Activated CD8-positive, alpha-beta memory T cell treated with anti-CD3 and anti-CD28 coated beads, Interleukin-2, amount 50 U/mL, for 48 hours (primary cell): ENCODE data around the gene PRPSAP1.
"Not testable (repeated sequence)": the region's sequence is repeated elsewhere in the genome, so short reads cannot be mapped to it uniquely, and the experiment has no call there.

Experiments
- DNase-seq: peaks from one replicate; pipeline ENCODE4 v3.0.0-alpha.2; 2020

PRPSAP1 gene

DNA sequence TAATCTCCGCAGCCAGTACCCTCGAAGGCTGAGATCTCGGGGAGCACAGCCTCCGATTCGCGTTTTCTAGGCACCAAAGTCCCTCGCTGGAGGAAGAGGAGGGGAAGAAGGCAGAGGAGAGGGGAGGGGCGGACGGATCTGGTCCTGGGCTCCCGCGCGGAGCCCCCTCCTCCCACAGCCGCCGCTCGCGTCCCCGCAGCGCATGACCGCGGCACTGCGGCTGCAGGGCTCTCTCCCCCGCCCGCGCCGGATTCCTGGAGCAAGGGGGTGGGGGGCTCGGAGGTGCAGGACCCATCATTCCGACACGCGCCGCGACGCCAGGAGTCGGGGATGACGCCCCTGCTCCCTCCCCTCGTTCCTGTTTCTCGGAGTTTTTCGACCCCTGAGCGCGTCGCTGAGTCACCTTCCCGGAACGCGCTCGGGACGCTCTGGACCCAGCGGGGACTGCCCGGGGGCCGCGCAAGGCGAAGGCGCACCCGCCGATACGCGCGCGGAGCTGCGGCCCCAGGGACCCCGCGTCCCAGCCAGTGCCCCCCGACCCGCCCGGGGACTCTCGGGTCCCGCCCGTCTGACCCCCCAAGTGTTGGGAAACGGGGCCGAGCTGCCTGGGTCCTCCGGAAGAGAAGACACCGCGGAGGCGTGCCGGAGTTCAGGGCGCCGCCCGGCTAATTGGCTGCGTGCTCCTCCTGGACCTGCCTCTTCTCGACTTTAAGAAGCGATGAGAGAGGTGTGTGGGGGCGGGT is 29.3 kb upstream of the PRPSAP1 start:
- no peak for DNase-seq

DNA sequence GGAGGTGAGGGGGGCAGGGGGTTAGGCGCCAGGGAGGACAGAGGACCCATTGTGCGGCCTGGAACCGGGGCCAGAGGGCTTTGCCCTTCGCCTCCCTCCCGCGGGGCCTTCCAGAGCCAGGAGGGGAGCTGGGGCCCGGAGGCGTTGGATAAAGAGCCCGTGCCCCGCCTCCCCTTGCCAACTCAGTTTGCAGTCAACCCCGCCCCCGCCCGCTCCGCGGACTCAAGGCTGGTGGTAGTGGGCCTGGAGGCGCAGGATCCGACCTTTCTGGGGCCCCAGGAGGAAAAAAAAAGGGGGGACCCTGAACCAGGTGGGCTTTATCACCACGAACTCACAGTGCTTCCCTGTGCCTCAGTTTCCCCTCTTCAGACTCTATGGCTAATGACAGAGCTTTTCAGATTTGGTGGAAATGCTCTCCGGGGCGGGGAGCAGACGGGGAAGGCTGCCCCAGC is 28.7 kb upstream of the PRPSAP1 start:
- no peak for DNase-seq

DNA sequence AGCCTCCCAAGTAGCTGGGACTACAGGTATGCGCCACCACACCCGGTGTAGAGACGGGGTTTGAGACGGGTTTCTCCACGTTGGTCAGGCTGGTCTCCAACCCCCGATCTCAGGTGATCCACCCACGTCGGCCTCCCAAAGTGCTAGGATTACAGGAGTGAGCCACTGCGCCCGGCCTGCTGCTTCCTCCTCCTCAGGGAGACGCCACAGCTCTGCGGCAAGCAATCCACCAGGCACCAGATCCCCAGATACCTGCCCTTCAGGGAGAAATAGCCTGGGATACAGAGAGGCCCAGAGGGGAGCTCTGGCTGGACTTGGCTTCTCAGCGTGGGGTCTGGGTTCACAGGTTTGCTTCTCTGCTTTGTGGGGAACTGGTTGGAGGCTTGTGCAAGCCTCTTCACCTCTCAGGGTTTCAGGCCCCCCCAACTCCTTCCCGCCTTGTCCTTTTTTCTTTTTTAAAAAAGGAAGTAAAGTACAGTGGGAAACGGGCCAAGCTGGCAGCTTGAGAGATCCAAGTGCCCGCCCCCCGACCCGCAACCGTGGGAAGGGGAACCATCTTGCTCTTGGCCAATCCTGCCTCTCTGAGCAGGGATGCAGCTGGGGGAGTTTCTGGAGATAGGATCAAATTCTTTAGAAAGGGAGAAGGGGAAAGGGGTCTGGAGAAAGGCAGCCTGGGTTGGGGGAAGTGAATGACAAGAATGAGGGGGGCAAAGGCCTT is 28.1 kb upstream of the PRPSAP1 start:
- DNase-seq: no peak

DNA sequence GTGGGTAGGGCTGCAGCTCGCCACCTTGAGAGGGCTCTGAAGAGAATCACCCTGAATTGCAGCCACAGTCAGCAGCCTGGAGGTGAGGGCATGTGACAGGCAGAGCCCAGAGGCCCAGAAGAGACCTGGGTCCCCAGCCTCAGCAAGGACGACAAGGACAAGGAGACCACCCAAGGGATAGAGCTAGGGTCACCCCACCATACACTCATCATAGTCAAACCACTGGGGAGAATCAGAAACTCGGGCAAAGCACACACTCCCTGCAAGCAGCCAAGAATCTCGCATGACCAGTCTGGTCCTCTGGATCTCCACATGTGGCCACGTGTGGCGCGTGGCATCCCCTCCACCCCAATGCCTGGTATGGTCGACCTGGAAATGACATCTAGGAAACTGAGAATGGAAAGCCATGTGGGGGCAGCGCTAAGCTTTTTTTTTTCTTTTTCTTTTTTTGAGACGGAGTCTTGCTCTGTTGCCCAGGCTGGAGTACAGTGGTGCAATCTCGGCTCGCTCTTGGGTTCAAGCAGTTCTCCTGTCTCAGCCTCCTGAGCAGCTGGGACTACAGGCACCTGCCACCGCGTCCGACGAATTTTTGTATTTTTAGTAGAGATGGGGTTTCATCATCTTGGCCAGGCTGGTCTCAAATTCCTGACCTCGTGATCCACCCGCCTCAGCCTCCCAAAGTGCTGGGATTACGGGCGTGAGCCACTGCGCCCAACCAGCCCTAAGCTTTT is 26.1 kb upstream of the PRPSAP1 start:
- DNase-seq: no peak

DNA sequence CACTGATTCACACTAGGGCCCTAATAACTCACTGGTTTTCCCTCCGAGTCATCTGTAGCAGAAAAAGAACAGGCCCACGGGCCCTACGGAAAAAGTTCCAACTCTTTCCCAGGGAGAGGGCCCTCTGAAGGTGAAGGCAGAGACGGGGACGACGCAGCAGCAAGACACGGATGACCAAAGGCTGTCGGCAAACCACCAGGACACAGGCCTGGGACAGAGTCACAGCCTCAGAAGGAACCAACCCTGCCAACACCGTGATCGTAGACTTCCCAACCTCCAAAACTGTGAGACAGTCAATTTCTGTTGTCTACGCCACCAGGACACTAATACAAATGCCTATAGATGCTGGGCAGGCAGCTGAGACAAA is 25.5 kb upstream of the PRPSAP1 start:
- no peak for DNase-seq

DNA sequence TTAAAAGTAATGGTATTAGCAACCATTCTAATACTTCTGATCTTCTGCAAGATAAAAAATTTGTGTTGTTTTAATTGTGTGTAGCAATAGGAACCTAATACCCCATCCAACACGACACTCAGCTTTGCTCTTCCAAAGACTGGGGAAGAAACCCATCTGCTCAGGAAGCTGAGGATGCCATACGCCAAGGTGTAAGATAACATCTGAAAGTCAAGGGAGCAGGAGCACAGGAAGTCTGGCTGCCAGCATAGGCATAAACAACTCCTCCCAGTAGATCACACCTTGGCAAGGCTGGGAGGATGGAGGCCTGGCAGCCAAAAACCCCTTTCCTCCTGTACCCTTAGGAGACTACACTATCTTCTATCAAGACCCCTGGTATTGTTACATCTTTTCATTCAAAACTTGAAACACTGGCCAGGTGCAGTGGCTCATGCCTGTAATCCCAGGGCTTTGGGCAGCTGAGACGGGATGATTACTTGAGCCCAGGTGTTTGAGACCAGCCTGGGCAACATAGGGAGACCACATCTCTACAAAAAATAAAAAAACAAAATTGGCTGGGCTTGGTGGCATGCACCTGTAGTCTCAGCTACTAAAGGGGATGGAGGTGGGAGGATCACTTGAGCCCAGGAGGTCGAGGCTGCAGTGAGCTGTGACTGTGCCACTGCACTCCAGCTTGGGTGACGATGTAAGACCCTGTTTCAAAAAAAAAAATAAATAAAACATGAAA is 25.0 kb upstream of the PRPSAP1 start:
- no peak for DNase-seq

DNA sequence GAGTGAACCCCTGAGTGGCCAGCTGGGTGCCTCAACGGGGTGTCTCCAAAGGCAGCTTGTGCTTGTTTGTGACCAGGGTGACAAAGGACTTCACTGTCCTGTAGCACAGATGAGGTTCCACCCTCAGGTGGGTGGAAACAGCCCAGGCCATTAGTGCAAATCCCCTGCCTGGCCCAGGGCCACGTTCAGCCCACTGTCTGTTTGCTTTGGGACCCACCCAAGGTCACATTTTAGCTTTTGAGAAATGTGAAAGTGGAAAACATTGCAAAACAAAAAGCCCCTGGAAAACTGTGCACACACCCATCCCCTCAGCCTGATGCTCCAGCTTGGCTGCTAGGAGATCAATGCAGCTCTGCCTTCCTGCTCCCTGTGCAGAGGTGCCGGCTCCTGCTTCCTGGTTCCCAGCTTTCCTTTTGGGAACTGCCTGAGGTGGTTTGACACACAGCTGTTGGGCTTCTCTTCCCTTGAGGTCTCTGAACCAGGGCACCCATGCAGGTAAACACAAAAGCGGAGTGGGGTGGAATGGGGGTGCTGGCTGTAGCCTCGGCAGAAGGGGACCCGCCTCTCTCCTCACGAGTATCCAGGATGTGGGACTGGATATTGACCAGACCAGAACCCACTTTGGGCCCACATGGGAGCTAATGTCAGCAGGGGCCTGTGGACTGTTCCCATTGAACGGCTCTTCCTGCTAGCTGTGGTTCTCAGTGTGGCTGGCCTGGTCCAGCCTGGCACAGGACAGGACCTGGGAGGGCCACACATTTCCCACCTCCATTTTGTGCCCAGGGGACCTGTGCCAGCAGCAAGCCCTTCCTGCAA is 22.8 kb upstream of the PRPSAP1 start:
- no peak for DNase-seq

DNA sequence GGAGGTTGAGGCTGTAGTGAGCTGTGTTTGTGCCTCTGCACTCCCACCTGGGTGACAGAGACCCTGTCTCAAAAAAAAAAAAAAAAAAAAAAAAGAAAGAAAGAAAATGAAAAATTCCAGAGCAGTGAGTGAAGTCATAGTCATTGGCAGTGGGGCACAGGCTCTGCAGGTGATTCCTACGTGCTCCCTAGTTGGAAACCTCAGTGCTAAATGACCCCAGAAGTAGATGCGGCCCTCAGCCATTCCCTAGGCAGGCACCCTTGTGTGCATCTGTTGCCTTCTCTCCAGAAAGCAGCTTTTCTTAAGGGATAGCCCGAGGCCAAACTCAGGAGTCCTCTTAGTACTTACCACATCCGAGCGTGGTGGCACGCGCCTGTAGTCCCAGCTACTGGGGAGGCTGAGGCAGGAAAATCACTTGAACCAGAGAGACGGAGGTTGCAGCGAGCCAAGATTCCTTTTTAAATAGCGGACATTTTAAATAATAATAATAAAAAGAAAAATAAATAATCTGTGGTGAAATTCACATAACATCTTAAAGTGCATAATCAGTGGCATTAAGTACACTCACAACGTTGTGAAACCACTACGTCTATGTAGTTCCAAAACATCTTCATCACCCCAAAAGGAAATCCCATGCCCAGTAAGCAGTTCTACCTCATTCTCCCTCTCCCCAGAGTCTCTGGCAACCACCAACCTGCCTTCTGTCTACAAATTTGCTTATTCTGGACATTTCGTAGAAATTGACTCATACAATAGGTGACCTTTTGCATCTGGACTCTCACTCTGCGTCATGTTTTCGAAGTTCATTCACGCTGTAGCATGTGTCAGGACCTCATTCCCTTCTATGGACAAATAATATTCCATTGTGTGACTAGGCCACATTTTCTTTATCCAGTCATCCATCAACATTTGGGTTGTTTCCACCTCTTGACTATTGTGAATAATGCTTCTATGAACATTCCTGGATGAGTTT is 18.2 kb upstream of the PRPSAP1 start:
- DNase-seq: no peak

DNA sequence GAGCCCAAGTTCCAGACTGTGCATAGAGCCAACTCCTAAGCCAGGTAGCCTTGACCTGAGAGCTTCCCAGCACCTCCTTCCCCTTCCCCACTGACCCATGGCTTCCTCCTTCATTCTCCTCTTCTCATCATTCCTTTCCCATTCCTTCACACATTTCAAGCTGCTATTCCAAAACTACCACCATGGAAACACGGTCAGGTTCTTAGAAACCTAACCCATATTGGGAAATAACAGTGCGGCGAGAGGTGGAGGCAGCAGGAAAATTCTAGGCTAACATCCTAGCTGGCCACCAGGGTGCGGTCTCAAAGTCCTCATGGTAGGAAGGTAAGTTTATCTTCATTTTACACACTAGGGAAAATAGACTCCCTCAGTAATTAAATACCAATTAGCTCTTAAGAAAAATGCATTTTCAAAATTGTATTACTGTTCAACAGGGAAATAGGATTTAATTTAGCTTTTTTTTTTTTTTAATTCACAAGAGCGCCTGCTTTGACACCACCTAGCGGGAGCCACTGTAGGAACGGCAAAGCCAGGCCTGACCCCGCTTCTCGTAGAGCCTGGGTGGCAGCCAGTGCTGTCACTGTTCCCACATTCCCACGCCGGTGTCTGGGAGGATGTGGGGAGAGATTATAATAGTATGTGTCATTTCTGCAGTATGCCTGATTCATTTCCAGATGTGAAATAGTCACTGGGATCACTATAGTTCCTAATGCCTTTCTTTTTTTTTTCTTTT is 16.7 kb upstream of the PRPSAP1 start:
- DNase-seq: no peak

DNA sequence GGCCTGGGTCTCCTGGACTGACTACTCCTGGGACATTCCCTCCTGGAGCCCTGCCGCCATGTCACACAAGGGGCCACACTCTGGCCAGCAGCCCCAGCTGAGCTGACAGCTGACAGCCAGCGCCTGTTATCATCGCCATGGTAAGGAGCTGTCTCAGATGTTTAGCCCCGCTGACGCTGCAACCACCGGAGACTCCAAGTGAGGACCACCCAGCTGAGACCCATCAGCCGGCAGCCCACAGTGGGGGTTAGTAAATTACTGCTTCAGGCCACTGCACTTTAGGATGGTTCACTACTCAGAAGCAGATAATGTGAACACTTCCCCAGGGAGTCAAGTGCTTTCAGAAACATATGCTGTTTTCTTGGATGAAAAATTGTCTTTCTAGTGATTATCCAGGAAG is 16.1 kb upstream of the PRPSAP1 start:
- no peak for DNase-seq

DNA sequence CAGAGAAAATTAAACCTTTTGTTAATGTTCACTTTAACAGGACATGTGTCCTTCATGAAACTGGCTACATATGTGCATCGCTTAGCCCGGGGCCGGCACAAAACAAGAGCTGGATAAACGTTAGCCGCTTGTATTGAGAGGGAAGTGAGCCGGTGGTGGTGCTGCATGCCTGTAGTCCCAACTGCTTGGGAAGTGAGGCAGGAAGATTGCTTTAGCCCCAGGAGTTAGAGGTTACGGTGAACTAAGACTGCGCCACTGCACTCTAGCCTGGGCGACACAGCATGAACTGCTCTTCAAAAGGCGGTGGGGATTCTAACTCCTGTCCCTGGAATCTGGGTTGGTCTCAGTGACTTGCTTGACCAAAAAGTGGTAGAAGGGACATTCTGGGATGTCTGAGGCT is 15.7 kb upstream of the PRPSAP1 start:
- no peak for DNase-seq

DNA sequence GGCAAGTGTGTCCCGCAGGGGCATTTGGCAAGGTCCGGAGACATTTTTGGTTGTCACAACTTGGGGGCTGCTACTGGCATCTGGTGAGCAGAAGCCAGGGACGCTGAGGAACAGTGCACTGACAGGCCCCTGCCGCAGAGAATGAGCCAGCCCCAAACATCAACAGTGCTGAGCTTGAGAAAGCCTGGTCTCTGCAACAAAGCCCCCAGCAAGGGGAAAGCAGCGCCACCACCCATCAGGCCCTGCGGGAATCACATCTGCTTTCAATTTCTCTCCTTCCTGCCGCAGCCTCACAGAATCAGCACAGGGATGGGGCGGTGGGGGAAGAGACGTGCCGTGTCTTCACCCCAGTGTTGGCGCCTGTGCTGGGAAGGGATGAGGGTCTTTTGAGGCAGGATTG is 14.8 kb upstream of the PRPSAP1 start:
- DNase-seq: no peak

DNA sequence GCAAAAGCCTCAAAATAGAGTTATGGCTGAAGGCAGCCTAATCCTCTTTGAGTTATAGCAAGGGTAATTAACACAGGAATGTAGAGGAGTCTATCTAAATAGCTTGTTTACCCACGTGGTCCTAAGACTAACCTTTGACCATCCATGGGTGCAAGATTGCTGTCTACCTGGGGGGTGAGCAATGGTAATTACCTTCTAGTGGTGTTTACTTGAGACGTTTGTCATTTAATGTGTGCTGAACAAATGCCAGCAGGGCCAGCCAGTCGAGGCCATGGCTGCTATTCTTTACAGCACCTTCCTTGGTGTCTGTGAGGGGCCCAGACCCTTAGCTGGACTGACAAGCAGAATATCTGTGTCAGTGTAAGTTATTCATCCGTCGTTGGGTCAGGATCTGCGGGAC is 13.9 kb upstream of the PRPSAP1 start:
- DNase-seq: no peak

DNA sequence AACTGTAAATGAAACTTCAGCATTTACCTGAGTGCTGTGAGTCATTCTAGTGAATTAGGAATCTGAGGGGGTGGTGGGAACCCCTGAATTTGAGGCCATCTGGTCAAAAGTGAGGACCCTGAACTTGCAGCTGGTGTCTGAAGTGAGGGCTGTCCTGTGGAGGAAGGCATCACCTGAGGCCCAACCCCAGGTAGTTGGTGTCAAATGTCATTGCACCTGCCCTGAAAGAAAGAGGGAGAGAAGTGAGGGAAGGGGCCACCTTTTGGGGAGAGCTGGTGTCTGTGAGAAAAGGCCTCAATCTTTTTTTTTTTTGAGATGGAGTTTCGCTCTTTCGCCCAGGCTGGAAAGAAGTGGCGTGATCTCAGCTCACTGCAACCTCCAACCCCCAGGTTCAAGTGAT is 12.5 kb upstream of the PRPSAP1 start:
- DNase-seq: no peak

DNA sequence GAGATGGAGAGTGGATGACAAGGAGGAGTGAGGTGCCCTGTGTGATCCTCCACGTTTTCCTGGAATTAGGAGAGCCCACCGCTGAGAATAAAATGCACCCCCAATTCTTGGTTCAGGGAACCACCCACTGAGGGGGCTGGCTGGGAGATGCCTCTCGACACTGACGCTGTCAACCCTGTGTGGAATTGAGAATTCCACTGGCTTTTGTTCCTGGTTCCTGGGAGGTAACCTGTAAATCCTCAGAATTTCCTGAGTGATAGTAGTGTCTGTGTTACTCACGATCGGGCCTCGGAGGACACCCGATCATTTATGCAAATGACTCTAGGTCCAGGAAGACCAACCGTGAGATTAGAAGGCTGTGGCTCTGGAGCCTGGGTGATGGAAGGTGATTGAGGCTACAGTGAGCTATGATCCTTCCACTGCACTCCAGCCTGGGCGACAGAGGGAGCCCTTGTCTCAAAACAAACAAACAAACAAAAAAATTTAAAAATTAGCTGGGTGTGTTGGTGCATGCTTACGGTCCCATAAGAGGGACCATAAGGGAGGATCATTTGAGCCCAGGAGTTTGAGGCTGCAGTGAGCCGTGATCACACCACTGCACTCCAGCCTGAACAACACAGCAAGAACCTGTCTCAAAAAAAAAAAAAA is 11.7 kb upstream of the PRPSAP1 start:
- DNase-seq: no peak

DNA sequence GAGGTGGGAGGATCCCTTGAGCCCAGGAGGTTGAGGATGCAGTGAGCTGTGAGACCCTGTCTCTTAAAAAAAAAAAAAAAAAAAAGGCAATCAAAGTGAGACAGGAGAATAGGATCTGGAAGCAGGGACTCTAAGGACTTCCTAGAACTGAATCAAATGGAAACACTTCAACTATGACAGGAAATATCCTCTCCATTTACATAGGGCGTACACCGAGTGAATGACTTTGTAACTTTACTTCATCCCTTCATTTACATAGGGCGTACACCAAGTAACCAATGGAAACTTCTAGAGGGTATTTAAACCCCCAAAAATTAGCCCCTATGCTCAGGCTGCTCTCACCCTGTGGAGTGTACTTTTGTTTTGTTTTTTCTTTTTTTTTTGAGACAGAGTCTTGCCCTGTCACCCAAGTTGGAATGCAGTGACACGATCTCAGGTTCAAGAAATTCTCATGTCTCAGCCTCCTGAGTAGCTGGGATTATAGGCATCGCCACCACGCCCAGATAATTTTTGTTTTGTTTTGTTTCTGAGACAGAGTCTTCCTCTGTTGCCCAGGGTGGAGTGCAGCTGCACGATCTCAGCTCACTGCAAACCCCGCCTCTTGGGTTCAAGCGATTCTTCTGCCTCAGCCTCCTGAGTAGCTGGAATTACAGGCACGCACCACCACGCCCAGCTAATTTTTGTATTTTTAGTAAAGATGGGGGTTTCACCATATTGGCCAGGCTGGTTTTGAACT is 9.6 kb upstream of the PRPSAP1 start:
- DNase-seq: no peak

DNA sequence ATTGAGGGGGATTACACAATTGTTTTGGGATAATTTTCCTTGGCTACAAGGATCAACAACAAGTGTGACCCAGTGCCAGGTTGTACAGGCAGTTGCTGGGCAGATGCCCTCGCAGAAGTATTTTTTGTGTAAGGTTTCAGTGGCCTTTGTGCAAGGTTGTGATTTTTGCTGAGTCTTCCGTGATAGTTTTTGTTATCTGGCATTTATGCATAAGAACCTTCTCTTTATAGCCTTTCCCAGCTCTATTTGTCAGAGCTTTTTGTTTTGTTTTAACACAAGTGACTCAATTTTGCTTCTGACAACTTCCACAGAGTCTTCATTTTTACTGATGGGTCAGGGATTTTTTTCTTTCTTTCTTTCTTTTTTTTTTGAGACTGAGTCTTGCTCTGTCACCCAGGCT is 6.7 kb upstream of the PRPSAP1 start:
- no peak for DNase-seq

DNA sequence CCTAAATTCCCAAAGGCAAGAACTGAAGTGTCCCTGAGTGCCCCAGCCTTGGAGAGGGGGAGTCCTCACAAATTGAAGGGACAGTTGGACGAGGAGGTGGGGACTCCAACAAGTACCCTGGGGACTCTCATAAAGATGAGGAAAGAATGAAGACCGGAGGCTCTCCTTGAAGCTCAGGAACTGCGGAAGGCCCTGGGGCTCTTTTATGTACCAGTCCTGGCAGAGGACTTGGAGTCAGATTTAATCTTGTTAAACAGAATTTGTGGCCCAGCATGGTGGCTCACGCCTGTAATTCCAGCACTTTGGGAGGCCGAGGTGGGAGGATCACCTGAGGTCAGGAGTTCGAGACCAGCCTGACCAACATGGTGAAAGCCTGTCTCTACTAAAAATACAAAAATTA is 6.1 kb upstream of the PRPSAP1 start:
- DNase-seq: not testable (repeated sequence)

DNA sequence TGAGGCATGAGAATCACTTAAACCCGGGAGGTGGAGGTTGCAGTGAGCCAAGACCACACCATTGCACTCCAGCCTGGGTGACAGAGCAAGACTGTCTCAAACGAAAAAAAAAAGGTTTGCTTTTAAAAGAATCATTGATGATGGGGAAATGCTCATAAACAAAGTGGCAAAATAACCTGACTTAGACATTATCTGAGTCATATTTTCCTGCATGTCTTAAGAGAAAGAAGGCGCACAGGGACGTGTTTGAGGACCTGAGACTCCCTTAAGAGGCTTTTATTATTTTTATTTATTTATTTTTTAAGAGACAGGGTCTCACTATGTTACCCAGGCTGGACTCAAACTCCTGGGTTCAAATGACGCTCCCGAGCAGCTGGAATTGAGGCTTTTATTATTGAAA is 5.7 kb upstream of the PRPSAP1 start:
- DNase-seq: no peak
